Duodenal mucosa (tissue), 2 donors: ENCODE results near the gene FN3KRP.
A peak's percentile ranks its signal among the peaks of the same experiment; 100 is the strongest.
"Not testable (repeated sequence)": the region's sequence is repeated elsewhere in the genome, so short reads cannot be mapped to it uniquely, and the experiment has no call there.

Source experiments
- H3K27ac ChIP-seq: one replicate; pipeline ENCODE4 v1.7.0; 2013; ENCODE audit warnings: low read depth, low read length
- H3K27me3 ChIP-seq, 2 donors: one replicate each; pipeline ENCODE4 v1.7.0; 2013; ENCODE audit warnings: low read length in 2 of 2, control low read depth in 1 of 2; ENCODE audit not compliant: insufficient read depth in 2 of 2, control insufficient read depth in 1 of 2
- H3K36me3 ChIP-seq, 2 donors: one replicate each; pipeline ENCODE4 v1.7.0; 2013; ENCODE audit warnings: low read length in 2 of 2, control low read depth in 1 of 2; ENCODE audit not compliant: insufficient read depth in 2 of 2, control insufficient read depth in 1 of 2
- H3K4me1 ChIP-seq, 2 donors: one replicate each; pipeline ENCODE4 v1.7.0; 2013; ENCODE audit warnings: low read length in 2 of 2, control low read depth in 1 of 2; ENCODE audit not compliant: insufficient read depth in 2 of 2, control insufficient read depth in 1 of 2
- H3K4me3 ChIP-seq, 2 donors: one replicate each; pipeline ENCODE4 v1.7.0; 2013; ENCODE audit warnings: low read length in 2 of 2, low read depth in 1 of 2
- H3K9ac ChIP-seq, 2 donors: one replicate each; pipeline ENCODE4 v1.7.0; 2013; ENCODE audit warnings: low read length in 2 of 2, low read depth in 1 of 2
- H3K9me3 ChIP-seq, 2 donors: one replicate each; pipeline ENCODE4 v1.7.0; 2013; ENCODE audit warnings: low read length in 2 of 2, control low read depth in 1 of 2; ENCODE audit not compliant: control insufficient read depth in 1 of 2

The FN3KRP gene

DNA sequence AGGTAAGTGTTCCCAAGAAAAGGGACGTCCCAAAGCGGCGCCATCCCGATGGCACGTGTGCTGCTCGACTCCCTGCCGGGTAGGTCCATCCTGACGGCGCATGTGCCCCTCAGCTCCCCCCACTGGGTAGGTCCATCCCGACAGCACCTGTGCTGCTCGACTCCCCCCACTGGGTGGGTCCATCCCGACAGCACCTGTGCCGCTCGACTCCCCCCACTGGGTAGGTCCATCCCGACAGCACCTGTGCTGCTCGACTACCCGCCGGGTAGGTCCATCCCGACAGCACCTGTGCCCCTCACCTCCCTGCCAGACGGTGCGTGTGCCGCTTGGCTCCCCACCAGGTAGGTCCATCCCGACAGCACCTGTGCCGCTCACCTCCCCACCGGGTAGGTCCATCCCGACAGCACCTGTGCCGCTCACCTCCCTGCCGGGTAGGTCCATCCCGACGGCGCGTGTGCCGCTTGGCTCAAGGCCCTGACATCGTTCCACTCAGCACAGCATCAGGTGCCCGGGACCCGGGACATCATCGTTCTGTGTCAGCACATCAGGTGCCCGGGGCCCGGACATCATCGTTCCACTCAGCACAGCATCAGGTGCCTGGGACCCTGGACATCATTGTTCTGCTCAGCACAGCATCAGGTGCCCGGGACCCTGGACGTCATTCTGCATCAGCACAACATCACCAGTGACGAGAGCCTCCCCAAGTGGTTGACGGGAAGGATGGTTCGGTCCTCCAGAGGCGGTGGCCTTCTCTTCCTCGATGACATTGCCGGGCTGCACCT is 13.2 kb downstream of the FN3KRP start:
- no peak overlapping the region for H3K9ac ChIP-seq
- H3K4me1 ChIP-seq, result no peaks in the 10 kb centered on the region
- H3K27me3 ChIP-seq, result no peaks in the 10 kb centered on the region
- H3K4me3 ChIP-seq, result no peak overlapping the region
- H3K36me3 ChIP-seq, result peaks cover 5 to 33% of the 10 kb centered on the region in 2 donors
- H3K27ac ChIP-seq, result no peak overlapping the region
- peaks cover 3 to 7% of the 10 kb centered on the region in 2 donors for H3K9me3 ChIP-seq

DNA sequence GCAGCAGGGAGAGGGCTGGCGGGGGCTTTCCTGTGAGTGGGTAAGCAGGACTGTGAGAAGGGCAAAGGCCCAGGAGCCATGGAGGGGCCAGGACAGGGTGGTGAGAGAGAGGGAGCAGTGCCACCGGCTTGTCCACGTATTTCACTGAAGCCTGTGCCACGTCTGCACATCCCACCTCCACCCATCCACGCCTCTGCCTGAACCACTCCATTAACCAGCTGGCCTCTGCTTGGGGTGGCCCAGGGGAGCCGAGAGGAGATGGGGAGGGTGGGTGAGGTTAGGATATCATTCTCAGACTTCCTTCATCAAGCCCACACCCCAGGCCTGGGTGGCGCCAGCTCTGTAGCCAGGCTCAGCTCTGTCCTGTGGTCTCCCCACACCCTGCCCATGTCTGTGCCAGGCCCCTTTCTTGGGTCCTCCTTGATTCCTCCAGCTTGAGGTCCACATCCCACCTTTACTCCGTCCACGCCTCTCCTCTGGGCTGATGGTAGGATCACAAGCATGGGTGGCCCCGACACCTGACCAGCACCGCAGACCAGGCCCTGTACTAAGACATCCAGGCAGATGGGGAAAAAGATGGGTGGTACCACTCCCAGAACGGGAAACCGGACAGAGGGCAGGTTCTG is 15.7 kb downstream of the FN3KRP start:
- Histone ChIP-seq H3K9ac (no peak overlapping the region), H3K4me3 (no peak overlapping the region), H3K36me3 (peaks cover 0 to 20% of the 10 kb centered on the region in 2 donors), H3K4me1 (peaks cover 0 to 5% of the 10 kb centered on the region in 2 donors), H3K9me3 (peaks cover 3 to 7% of the 10 kb centered on the region in 2 donors), H3K27me3 (no peaks in the 10 kb centered on the region), H3K27ac (no peak overlapping the region)

DNA sequence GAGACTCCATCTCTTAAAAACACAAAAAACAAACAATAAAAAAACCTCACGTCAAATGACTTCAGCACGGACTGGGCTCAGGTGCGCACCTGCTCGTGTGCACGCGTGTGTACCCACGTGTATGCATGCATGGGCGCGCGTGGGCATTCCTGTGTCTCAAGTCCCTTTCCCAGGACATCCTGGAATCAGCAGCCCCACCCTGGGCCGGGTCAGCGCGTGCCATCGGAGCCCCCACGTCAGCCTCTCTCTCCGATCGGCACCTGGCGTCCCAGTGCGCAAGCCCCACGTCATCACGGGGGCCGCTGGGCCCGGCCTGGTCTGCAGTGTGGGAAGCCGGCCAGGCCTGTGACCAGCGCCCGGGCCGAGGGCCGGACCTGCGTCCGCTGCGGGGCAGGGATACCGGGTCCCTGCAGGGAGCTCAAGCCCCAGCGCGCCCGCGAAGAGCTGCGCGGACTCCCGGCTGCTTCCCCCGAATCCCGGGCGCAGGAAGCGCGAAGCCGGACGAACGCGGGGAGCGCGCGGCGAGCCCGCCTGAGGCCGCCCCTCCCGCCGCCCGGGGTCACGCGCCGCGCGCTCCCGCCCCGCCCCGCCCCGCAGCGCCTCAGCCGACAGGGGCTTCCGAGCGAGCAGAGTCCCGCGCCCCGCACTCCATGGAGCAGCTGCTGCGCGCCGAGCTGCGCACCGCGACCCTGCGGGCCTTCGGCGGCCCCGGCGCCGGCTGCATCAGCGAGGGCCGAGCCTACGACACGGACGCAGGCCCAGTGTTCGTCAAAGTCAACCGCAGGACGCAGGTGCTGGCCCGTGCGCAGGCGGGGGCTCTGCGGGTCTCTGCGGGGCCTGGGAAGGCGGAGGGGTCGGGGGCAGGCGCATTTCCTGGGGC is 18.7 kb downstream of the FN3KRP start, which contains the start of gene FN3K:
Gene FN3K (plus strand): TSS at position 629 of the 880 bp plus-strand sequence. CDS start 22 bp downstream, at position 651.
- Histone ChIP-seq H3K9me3 (peaks cover 3 to 7% of the 10 kb centered on the region in 2 donors), H3K27ac (peak within 1 kb of the TSS; percentile 32), H3K27me3 (no peaks in the 10 kb centered on the region), H3K4me3 (peak within 1 kb of the TSS; percentile 73 to 77), H3K36me3 (peaks cover 0 to 22% of the 10 kb centered on the region in 2 donors), H3K4me1 (peaks cover 0 to 5% of the 10 kb centered on the region in 2 donors), H3K9ac (peak within 1 kb of the TSS; percentile 76 to 79)

DNA sequence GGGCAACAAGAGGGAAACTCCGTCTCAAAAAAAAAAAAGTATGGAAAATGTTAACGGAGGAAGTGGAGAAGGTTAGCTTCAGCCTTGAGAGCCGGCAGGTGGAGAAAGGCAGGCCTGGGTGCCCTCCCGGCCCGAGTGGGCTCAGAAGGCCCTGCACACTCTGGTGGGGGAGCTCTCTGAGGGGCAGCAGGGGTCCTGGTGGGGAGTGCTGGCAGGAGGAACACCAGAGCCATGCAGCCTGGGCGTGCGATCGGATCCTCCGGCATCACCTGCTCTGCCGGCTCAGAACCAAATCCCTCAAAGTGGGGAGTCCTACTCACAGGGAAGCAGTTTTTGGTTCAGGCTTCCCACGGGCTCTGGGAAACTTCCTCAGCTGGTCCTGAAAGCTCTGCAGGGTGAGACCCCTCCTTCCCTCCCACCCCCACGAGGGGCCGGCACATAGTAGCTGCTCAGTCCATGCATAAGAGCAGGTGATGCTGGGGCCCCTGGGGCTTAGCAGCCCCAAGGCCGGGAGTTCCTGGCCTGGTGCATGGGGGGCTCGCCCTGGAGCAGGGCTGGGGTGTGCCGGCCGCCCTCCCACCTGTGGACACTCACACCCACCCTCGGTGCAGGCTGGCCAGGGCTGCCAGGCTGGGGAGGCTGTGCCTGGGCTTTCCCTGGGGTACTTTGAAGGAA is 20.1 kb downstream of the FN3KRP start:
- H3K9ac ChIP-seq, result peak overlapping the region in 1 of 2 donors; percentile 10
- H3K36me3 ChIP-seq, result peaks cover 7 to 36% of the 10 kb centered on the region in 2 donors
- H3K27me3 ChIP-seq, result no peaks in the 10 kb centered on the region
- peaks cover 3 to 13% of the 10 kb centered on the region in 2 donors for H3K9me3 ChIP-seq
- H3K4me1 ChIP-seq, result peaks cover 0 to 5% of the 10 kb centered on the region in 2 donors
- H3K4me3 ChIP-seq, result peak overlapping the region; percentile 72 to 73
- no peak overlapping the region for H3K27ac ChIP-seq

DNA sequence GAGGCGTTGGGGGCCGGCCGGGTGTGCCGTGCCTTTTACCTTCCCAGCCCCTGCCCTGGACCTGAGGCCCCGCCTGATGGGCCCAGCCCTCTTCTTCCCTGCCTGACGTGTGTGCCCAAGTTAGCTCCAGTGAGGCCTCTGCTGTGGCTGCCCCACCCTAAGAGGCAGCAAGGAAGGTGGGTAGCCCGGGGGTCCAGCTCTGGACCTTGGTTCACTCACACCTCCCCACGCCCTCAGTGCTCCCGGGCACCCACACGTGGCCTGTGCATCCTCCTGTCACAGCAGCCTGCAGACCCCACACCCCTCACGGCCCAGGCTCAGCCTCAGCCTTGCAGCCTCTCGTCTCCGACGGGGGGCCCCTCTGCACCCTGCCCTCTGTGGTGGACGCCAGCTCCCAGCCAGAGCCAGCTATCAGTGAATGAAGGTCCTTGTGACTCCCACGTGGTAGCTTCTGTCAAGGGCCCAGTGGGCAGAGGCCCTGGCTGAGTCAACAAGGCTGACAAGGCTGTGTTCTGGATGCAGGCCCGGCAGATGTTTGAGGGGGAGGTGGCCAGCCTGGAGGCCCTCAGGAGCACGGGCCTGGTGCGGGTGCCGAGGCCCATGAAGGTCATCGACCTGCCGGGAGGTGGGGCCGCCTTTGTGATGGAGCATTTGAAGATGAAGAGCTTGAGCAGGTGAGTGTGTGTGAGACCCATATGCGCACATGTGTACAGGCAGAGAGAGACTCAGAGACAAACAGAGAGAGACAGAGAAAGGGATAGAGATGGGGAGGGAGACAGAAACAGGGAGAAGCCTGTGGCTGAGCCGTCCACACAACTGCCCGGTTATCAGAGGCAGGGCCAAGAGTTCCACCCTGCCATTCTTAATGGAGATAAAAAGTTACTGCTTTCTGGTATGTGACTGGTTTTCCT is 21.7 kb downstream of the FN3KRP start:
- H3K9ac ChIP-seq, result no peak overlapping the region
- H3K4me3 ChIP-seq, result no peak overlapping the region
- H3K27ac ChIP-seq, result no peak overlapping the region

DNA sequence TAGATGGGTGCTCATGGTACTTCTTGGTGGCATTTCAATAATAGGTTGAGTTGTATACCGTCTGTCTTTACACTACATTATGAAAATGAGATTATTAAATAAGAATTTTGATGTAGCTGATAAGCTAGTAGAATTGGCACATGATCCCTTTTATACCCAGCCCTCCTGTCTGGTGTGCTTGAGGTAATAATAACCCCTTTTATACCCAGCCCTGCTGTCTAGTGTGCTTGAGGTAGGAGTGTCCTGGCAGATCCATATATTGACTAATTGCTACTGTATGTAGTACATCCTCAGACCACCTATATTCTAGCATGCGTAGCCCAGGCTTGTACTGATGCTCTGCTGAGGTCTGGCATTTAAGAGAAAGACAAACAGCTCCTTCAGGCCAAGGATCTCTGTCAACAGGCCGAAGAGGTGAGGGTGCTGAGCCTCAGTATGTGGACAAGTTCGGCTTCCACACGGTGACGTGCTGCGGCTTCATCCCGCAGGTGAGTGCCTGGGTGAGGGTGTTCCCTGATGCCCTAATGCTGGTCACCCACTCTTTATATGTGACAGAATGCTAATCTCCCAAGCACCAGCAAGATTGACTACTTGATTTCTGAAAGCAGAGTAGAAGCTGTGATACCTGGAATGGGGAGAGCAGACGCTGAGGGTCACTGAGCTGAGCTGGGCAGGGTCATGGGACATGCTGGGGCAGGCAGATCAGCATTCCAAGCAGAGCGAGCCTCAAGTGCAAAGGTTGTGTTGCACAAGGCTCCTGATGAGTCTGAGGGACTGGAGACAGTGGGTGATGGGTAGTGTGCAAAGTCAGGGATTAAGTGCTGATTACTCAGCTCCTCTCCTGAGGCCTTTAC is 24.6 kb downstream of the FN3KRP start:
- H3K4me3 ChIP-seq, result no peak overlapping the region
- no peak overlapping the region for H3K9ac ChIP-seq
- H3K36me3 ChIP-seq, result peaks cover 13 to 43% of the 10 kb centered on the region in 2 donors
- no peaks in the 10 kb centered on the region for H3K27me3 ChIP-seq
- peaks cover 0 to under 1% of the 10 kb centered on the region in 2 donors for H3K4me1 ChIP-seq
- H3K27ac ChIP-seq, result no peak overlapping the region
- H3K9me3 ChIP-seq, result peaks cover 0 to 6% of the 10 kb centered on the region in 2 donors

More for the DNA sequence above, 21.7 kb downstream of the FN3KRP start:
- Histone ChIP-seq H3K36me3 (peaks cover 13 to 40% of the 10 kb centered on the region in 2 donors), H3K4me1 (peaks cover 0 to 5% of the 10 kb centered on the region in 2 donors), H3K9me3 (peaks cover under 1 to 11% of the 10 kb centered on the region in 2 donors), H3K27me3 (no peaks in the 10 kb centered on the region)

DNA sequence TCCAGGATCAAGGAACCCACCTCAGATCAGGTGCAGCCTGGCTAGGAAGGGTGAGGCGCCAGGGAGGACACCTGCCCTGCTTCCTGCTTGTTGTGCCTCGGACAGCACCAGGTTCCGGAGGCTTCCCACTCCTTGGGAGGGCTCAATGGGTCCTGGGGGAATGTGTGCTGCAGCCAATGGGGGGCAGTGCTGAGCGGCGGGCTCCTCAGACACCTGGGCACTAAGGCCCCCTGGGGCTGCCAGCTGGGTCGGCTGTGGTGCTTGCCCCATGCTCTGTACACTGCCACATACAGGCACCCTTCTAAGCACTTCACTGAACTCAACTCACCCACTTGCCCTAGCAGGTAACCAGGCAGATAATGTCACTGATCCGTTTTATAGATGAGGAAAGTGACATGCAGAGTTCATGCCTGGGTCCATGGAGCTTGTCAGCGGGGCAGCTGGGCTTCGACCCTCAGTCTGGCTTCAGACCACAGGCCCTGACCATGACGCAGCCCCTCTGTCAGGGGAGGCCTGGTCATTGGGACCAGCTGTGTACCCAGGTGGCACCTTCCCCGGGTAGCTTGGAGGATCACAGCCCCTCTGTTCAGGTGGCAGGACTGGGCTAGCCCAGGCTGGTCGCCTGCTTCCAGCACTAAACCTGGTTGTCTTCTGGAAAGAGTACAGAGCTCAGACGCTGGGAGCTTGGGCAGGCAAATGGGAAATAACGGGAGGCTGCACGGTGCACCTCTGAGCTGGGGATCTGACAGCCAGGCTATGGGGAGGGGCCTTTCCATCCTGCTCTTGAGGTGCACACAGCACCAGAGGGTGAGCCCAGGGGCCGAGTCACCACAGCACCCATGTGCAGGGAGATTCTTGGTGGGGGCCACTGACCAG is 27.1 kb downstream of the FN3KRP start:
- no peaks in the 10 kb centered on the region for H3K4me1 ChIP-seq
- peaks cover 13 to 39% of the 10 kb centered on the region in 2 donors for H3K36me3 ChIP-seq
- H3K27ac ChIP-seq, result no peak overlapping the region
- no peak overlapping the region for H3K4me3 ChIP-seq
- H3K27me3 ChIP-seq, result no peaks in the 10 kb centered on the region
- no peak overlapping the region for H3K9ac ChIP-seq
- peaks cover 0 to 6% of the 10 kb centered on the region in 2 donors for H3K9me3 ChIP-seq

DNA sequence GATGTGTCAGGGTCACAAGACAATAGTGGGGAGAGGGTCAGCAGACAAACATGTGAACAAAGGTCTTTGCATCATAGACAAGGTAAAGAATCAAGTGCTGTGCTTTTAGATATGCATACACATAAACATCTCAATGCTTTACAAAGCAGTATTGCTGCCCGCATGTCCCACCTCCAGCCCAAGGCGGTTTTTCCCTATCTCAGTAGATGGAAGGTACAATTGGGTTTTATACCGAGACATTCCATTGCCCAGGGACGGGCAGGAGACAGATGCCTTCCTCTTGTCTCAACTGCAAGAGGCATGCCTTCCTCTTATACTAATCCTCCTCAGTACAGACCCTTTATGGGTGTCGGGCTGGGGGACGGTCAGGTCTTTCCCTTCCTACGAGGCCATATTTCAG is 28.2 kb downstream of the FN3KRP start:
- peaks cover 13 to 34% of the 10 kb centered on the region in 2 donors for H3K36me3 ChIP-seq
- not testable (repeated sequence) for H3K9ac ChIP-seq, H3K27ac ChIP-seq, H3K27me3 ChIP-seq, H3K4me1 ChIP-seq, H3K4me3 ChIP-seq, H3K9me3 ChIP-seq
